Measurements from ENCODE around the gene LILRA5.

DNA sequence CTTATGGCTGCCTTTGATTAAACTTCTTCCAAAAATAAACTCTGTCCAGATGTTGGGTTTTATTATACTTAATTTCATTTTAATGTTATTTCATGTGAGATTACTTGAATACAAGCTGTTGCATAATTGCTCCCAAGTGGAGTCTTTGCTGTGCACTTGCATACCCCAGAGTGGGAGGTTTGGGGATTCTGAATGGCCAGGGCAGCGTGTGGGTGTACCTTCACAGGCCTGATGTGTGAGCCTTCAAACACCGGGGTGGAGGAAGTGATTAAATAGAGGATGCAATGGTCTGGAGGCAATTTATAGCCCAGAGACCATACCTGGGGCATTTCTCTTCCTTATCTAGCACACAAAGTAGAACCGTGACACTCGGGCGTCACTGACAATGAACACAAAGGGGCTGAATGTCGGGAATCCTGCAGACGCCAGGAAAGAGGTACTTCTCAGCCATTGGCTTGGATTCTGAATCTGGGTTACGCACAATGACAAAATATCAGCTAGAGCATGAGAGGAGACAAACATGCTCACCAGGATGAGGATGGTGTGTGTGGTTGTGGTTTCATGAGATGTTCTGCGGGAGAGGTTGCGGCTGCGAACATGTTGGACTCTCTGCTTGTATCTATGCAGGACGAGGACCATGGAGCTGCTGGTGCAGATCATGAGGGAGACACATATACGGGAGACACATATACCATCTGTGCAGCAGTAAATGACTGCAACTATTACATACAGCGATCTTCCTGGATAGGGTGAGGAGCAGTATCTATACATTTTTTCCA is 7.1 kb upstream of the LILRA5 start:
- TF ChIP-seq, protein P1, sequence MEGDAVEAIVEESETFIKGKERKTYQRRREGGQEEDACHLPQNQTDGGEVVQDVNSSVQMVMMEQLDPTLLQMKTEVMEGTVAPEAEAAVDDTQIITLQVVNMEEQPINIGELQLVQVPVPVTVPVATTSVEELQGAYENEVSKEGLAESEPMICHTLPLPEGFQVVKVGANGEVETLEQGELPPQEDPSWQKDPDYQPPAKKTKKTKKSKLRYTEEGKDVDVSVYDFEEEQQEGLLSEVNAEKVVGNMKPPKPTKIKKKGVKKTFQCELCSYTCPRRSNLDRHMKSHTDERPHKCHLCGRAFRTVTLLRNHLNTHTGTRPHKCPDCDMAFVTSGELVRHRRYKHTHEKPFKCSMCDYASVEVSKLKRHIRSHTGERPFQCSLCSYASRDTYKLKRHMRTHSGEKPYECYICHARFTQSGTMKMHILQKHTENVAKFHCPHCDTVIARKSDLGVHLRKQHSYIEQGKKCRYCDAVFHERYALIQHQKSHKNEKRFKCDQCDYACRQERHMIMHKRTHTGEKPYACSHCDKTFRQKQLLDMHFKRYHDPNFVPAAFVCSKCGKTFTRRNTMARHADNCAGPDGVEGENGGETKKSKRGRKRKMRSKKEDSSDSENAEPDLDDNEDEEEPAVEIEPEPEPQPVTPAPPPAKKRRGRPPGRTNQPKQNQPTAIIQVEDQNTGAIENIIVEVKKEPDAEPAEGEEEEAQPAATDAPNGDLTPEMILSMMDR (IDR thresholded peaks at IDR 0.05 in 2 of 3, conservative IDR thresholded peaks at IDR 0.05 in 1 of 3; ENCODE audit: control insufficient read depth in 2 of 3, extremely low read depth in 1 of 3, insufficient read depth in 1 of 3, low read depth in 3 of 3, low read length in 3 of 3), result no peak
- TF ChIP-seq RAD21 (IDR thresholded peaks at IDR 0.05; ENCODE audit: insufficient read depth, low read depth, low read length) (no peak), MYB (IDR thresholded peaks at IDR 0.05; ENCODE audit: borderline replicate concordance, low read depth, low read length) (no peak), ZNF217 (IDR thresholded peaks at IDR 0.05) (no peak)
- TF ChIP-seq, protein P2, sequence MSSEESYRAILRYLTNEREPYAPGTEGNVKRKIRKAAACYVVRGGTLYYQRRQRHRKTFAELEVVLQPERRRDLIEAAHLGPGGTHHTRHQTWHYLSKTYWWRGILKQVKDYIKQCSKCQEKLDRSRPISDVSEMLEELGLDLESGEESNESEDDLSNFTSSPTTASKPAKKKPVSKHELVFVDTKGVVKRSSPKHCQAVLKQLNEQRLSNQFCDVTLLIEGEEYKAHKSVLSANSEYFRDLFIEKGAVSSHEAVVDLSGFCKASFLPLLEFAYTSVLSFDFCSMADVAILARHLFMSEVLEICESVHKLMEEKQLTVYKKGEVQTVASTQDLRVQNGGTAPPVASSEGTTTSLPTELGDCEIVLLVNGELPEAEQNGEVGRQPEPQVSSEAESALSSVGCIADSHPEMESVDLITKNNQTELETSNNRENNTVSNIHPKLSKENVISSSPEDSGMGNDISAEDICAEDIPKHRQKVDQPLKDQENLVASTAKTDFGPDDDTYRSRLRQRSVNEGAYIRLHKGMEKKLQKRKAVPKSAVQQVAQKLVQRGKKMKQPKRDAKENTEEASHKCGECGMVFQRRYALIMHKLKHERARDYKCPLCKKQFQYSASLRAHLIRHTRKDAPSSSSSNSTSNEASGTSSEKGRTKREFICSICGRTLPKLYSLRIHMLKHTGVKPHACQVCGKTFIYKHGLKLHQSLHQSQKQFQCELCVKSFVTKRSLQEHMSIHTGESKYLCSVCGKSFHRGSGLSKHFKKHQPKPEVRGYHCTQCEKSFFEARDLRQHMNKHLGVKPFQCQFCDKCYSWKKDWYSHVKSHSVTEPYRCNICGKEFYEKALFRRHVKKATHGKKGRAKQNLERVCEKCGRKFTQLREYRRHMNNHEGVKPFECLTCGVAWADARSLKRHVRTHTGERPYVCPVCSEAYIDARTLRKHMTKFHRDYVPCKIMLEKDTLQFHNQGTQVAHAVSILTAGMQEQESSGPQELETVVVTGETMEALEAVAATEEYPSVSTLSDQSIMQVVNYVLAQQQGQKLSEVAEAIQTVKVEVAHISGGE (CRISPR knock-in tag; IDR thresholded peaks at IDR 0.05), result no peak
